ENCODE measurements around the gene KCNQ1. TPM values are rescaled to one million over a fixed set of nuclear protein-coding genes. Genes with fewer than 3 reads are reported as not detected.

The KCNQ1 gene
- total RNA-seq, 1 experiment from 2014 or later, result 2.3 TPM

DNA sequence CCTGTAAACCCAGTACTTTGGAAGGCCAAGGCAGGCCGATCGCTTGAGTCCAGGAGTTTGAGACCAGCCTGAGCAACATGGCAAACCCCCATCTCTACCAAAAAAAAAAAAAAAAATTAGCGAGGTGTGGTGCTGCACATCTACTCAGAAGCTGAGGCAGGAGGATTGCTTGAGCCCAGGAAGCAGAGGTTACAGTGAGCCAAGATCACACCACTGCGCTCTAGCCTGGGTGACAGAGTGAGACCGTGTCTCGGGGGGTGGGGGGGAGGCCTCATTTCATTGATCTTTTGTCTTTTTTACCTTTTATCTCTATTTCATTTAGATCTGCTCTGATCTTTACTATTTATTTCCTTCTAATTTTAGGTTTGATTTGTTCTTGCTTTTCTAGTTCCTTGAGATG is 203.1 kb downstream of the KCNQ1 start:
- Histone ChIP-seq H2BK12ac (ENCODE audit: insufficient read length, low read depth, low read length) (no peak overlapping the region), H2AK5ac (ENCODE audit: insufficient read length, low read length) (no peak overlapping the region), H3K18ac (ENCODE audit: insufficient read length, low read depth, low read length) (no peak overlapping the region), H3K23ac (ENCODE audit: insufficient read length, low read depth, low read length) (no peak overlapping the region), H2BK15ac (ENCODE audit: low read depth, low read length) (no peak overlapping the region), H3K79me2 (ENCODE audit: insufficient read depth, low read length) (no peaks in the 10 kb centered on the region), H3K14ac (ENCODE audit: insufficient read depth, low read length) (no peak overlapping the region), H2BK20ac (ENCODE audit: low read depth, low read length, poor library complexity, severe bottlenecking) (no peak overlapping the region), H3K27me3 (ENCODE audit: insufficient read depth, low read length) (peaks cover 4% of the 10 kb centered on the region; the same call in 1 of the 2 replicates), H4K8ac (replicated peaks; ENCODE audit: insufficient read length, low read depth, low read length) (no peak overlapping the region), H3K56ac (ENCODE audit: insufficient read length, low read depth, low read length) (no peak overlapping the region), H3K79me1 (ENCODE audit: insufficient read depth, low read depth, low read length, poor library complexity, severe bottlenecking) (no peaks in the 10 kb centered on the region), H2BK5ac (ENCODE audit: insufficient read length, low read length) (no peak overlapping the region), H3K27ac (ENCODE audit: insufficient read length, low read depth, low read length) (no peak overlapping the region), H3K9ac (ENCODE audit: extremely low read depth, insufficient read length, low read length) (no peak overlapping the region), H3K9me3 (ENCODE audit: control insufficient read depth, low read depth, low read length) (peaks cover 55% of the 10 kb centered on the region), H3T11ph (ENCODE audit: low read length) (no peak overlapping the region), H3K23me2 (ENCODE audit: insufficient read length, low read depth, low read length, poor library complexity, severe bottlenecking) (no peaks in the 10 kb centered on the region), H4K5ac (ENCODE audit: insufficient read length, low read depth, low read length) (no peak overlapping the region), H3K4me2 (ENCODE audit: insufficient read depth, insufficient read length, low read length) (no peak overlapping the region), H3K4ac (ENCODE audit: low read depth, low read length) (no peak overlapping the region), H2AFZ (ENCODE audit: low read length) (no peak overlapping the region), H4K20me1 (ENCODE audit: control insufficient read depth, insufficient read depth, insufficient read length) (no peaks in the 10 kb centered on the region), H2BK120ac (ENCODE audit: low read depth, low read length, poor library complexity, severe bottlenecking) (no peak overlapping the region), H3K4me1 (ENCODE audit: insufficient read depth, low read length) (no peaks in the 10 kb centered on the region), H4K91ac (ENCODE audit: insufficient read length, low read depth, low read length) (no peak overlapping the region)
- Mint-ChIP-seq H3K9me3 (peaks cover 98 to 99% of the 10 kb centered on the region in 2 experiments), H3K27me3 (ENCODE audit: low read depth) (peaks cover 97% of the 10 kb centered on the region), H3K36me3 (ENCODE audit: insufficient read depth in 1 of 3, low read depth in 3 of 3) (peaks cover 38 to 61% (median 51%) of the 10 kb centered on the region in 3 experiments), H3K4me3 (no peak overlapping the region), H3K4me1 (no peaks in the 10 kb centered on the region), H3K27ac (no peak overlapping the region)
- no CpG with 5 or more reads among the region's 6 CpGs for WGBS (ENCODE audit: extremely low coverage, insufficient read length, low lambda C conversion rate)
- TF ChIP-seq, protein P1, sequence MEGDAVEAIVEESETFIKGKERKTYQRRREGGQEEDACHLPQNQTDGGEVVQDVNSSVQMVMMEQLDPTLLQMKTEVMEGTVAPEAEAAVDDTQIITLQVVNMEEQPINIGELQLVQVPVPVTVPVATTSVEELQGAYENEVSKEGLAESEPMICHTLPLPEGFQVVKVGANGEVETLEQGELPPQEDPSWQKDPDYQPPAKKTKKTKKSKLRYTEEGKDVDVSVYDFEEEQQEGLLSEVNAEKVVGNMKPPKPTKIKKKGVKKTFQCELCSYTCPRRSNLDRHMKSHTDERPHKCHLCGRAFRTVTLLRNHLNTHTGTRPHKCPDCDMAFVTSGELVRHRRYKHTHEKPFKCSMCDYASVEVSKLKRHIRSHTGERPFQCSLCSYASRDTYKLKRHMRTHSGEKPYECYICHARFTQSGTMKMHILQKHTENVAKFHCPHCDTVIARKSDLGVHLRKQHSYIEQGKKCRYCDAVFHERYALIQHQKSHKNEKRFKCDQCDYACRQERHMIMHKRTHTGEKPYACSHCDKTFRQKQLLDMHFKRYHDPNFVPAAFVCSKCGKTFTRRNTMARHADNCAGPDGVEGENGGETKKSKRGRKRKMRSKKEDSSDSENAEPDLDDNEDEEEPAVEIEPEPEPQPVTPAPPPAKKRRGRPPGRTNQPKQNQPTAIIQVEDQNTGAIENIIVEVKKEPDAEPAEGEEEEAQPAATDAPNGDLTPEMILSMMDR (conservative IDR thresholded peaks at IDR 0.05), result no peak
- DNase-seq, result no peak

Measured in H9 (cell line).